Neutrophil (primary cell): Measurements from ENCODE around the gene KCNK3.

Experiments used
- H3K27ac ChIP-seq: fragments of 200-600 bp; sonication (generic); 2 replicates; pipeline ENCODE4 v1.5.1; 2016; ENCODE audit warnings: mild to moderate bottlenecking, moderate library complexity
- H3K27me3 ChIP-seq: fragments of 200-600 bp; sonication (generic); 2 replicates; pipeline ENCODE4 v1.6.0; 2016; ENCODE audit warnings: mild to moderate bottlenecking
- H3K36me3 ChIP-seq: fragments of 200-600 bp; sonication (generic); 2 replicates; pipeline ENCODE4 v1.5.1; 2017
- H3K4me1 ChIP-seq, 2 experiments: fragments of 200-600 bp in 1 of 2; sonication (generic) in 1 of 2; 1 replicate in 1 of 2; 2 replicates in 1 of 2; pipeline versions ENCODE4 v1.5.1 to v1.6.1; 2013 to 2016; ENCODE audit warnings: low read depth in 1 of 2, low read length in 1 of 2, mild to moderate bottlenecking in 1 of 2, moderate library complexity in 1 of 2; ENCODE audit not compliant: control insufficient read depth in 1 of 2, insufficient read depth in 1 of 2
- H3K4me3 ChIP-seq, 2 experiments: fragments of 200-600 bp in 1 of 2; sonication (generic) in 1 of 2; 1 replicate in 1 of 2; 2 replicates in 1 of 2; pipeline ENCODE4 v1.5.1; 2013 to 2016; ENCODE audit warnings: low read depth in 1 of 2, low read length in 1 of 2, mild to moderate bottlenecking in 1 of 2, moderate library complexity in 1 of 2
- H3K9me3 ChIP-seq: fragments of 200-600 bp; sonication (generic); 2 replicates; pipeline ENCODE4 v1.5.1; 2016
- CTCF ChIP-seq: fragments of 200-600 bp; sonication (generic); IDR thresholded peaks from 2 replicates; pipeline ENCODE4 v1.5.1; 2016; ENCODE audit warnings: antibody characterized with exemption

The KCNK3 gene

DNA sequence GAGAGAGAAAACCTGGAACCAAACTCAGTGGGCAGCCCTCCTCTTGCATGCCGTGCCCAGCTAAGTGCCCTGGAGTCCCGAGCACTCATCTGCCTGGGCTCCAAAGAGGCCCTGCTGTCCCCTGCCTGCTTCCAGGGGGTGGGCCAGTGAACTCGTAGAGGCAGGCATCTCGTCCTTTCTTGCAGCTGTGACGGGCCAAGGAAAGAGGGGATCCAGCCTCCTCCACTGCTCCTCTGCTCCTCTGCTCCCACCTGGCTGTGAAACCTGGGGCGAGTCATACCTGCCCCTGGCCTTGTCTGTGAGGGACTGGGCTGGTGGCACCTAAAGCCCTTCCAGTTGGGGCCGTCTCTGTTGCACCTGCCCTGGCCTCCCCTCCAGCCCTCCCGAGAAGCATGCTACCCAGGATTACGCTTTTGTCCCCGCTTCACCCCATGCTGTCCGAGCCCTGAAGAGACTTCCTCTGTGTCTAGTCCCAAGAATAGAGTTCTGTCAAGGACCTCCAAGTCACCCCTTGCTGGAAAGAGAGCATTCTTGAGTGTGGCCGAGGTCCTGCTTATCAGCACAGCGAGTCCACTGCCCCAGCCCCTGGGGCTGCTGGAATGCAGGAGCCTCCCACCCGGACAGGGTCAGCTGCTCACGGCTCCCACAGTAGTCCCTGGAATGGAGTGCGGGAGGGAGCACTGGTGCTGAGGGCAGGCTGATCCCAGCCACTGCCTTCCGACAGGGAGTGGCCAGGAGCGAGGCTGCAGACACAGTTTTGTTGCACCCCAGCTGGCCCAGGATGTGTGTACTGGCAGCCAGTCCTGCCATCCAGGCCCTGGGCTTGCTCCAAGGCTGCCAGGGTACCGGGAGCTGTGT lies 14.3 kb downstream of the KCNK3 start:
- no peaks in the 10 kb centered on the region for H3K4me1 ChIP-seq
- no peak overlapping the region for H3K4me3 ChIP-seq
- H3K27me3 ChIP-seq, result peaks cover 21% of the 10 kb centered on the region
- H3K9me3 ChIP-seq, result no peaks in the 10 kb centered on the region
- TF ChIP-seq CTCF, result no peak
- H3K36me3 ChIP-seq, result no peaks in the 10 kb centered on the region
- H3K27ac ChIP-seq, result no peak overlapping the region

DNA sequence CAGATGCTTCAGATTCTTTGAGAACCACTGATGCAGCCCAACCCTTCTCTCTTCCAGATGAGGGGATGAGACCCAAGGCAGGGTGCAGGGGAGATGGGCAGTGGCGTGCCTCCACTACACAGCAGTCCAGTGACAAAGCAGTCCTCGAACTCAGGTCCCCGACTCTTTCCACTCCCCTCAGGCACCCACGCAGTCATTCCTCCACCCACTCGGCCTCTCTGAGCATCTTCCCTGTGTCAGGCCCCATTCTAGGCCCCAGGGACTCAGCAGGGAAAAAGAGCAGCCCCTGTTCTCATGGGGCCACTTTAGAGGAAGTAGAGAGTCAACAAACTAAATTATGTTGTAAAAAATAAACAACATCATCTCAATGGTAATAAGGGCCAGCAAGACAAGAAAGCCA lies 15.2 kb downstream of the KCNK3 start:
- TF ChIP-seq CTCF, result no peak
- Histone ChIP-seq H3K27me3 (peaks cover 19% of the 10 kb centered on the region), H3K4me1 (no peaks in the 10 kb centered on the region), H3K9me3 (no peaks in the 10 kb centered on the region), H3K4me3 (no peak overlapping the region), H3K36me3 (no peaks in the 10 kb centered on the region), H3K27ac (no peak overlapping the region)

DNA sequence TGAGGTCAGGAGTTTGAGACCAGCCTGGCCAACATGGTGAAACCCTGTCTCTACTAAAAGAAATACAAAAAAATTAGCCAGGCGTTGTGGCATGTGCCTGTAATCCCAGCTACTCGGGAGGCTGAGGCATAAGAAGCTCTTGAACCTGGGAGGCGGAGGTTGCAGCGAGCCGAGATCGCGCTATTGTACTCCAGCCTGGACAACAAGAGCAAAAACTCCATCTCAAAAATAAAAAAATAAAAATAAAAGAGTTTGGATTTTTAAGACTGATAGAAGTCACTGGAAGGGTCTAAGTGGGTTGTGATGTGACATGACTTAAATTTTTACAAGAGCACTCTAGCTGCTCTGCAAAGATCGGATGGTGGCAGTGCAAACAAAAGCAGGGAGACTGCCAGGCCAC lies 15.9 kb downstream of the KCNK3 start:
- H3K36me3 ChIP-seq, result no peaks in the 10 kb centered on the region
- H3K9me3 ChIP-seq, result no peaks in the 10 kb centered on the region
- no peak overlapping the region for H3K4me3 ChIP-seq
- H3K27ac ChIP-seq, result no peak overlapping the region
- peaks cover 22% of the 10 kb centered on the region for H3K27me3 ChIP-seq
- no peaks in the 10 kb centered on the region for H3K4me1 ChIP-seq
- no peak for TF ChIP-seq CTCF

DNA sequence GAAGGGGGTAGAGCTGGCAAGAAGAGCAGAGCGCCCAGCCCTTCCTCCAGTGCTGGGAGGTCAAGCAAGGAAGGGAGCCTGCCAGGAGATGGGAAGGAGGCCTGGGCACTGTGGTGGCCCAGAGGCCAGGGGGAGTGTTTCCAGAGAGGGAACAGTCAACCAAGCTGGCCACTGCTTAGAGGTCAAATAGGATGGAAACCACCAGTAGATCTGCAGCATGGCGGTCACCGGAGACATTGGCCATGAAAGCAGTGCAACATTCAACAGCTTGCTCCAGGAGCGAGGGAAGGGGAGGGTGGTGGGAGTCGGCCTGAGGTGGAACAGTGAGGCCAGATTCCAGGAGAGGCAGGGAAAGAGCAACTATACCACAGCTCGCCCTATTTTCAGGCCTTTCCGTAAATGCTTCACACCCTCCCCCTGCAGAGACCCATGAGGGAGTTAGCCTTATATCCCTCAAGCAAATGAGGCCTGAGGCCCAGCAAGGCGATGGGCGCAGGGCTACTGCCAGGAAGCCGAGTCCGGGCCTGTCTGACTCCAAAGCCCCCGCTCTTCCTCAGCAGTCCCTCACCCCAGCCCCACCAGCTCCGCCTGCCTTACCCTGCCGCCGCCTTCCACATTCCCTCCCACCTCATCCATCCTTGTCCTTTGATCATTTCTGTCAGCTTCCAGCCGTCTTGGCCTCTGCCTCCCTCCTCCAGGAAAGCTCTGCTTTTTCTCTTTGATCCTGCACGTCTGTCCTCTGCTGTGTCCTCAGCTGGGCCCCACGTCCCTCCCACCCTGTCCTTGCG lies 17.0 kb downstream of the KCNK3 start:
- Histone ChIP-seq H3K9me3 (no peaks in the 10 kb centered on the region), H3K4me3 (no peak overlapping the region), H3K4me1 (no peaks in the 10 kb centered on the region), H3K36me3 (no peaks in the 10 kb centered on the region), H3K27ac (no peak overlapping the region), H3K27me3 (peaks cover 22% of the 10 kb centered on the region)
- TF ChIP-seq CTCF, result no peak

GRCh38 chr2:26710145-26710544 lies 17.6 kb downstream of the KCNK3 start:
- Histone ChIP-seq H3K4me3 (no peak overlapping the region), H3K36me3 (no peaks in the 10 kb centered on the region), H3K27me3 (peaks cover 19% of the 10 kb centered on the region), H3K4me1 (no peaks in the 10 kb centered on the region), H3K27ac (no peak overlapping the region), H3K9me3 (no peaks in the 10 kb centered on the region)
- TF ChIP-seq CTCF, result no peak
